Subcutaneous abdominal adipose tissue (tissue), 5 donors: ENCODE data around the gene CD46.

Source experiments
- H3K27ac ChIP-seq: one replicate; pipeline ENCODE4 v1.7.0; 2013; ENCODE audit warnings: low read depth, mild to moderate bottlenecking, inconsistent platforms, low read length, moderate library complexity
- H3K27me3 ChIP-seq, 5 donors: one replicate each; pipeline ENCODE4 v1.7.0; 2013; ENCODE audit warnings: low read length in 5 of 5, inconsistent platforms in 1 of 5; ENCODE audit not compliant: control insufficient read depth in 5 of 5, insufficient read depth in 4 of 5
- H3K36me3 ChIP-seq, 5 donors: one replicate each; pipeline ENCODE4 v1.7.0; 2013; ENCODE audit warnings: low read length in 5 of 5; ENCODE audit not compliant: control insufficient read depth in 5 of 5, insufficient read depth in 5 of 5
- H3K4me1 ChIP-seq, 5 donors: one replicate each; pipeline ENCODE4 v1.7.0; 2013; ENCODE audit warnings: low read length in 5 of 5, mild to moderate bottlenecking in 3 of 5, moderate library complexity in 1 of 5; ENCODE audit not compliant: control insufficient read depth in 5 of 5, insufficient read depth in 5 of 5
- H3K4me3 ChIP-seq, 5 donors: one replicate each; pipeline ENCODE4 v1.7.0; 2013; ENCODE audit warnings: low read length in 5 of 5, low read depth in 1 of 5
- H3K9ac ChIP-seq, 5 donors: one replicate each; pipeline ENCODE4 v1.7.0; 2013; ENCODE audit warnings: low read length in 5 of 5, mild to moderate bottlenecking in 4 of 5, moderate library complexity in 3 of 5
- H3K9me3 ChIP-seq, 5 donors: one replicate each; pipeline ENCODE4 v1.7.0; 2013; ENCODE audit warnings: low read length in 5 of 5; ENCODE audit not compliant: control insufficient read depth in 5 of 5
- donor health status: healthy.
- donor health status: healthy.
- donor health status: healthy.
- donor health status: healthy.
- donor health status: healthy.

The CD46 gene

GRCh38 chr1:207811920-207812720 is 60.3 kb downstream of the CD46 start:
- H3K27me3 ChIP-seq, result no peaks in the 10 kb centered on the region
- H3K4me1 ChIP-seq, result peaks cover 21 to 98% (median 94%) of the 10 kb centered on the region in 5 donors
- peak overlapping the region in 2 of 5 donors; percentile 17 to 22 for H3K9ac ChIP-seq
- H3K9me3 ChIP-seq, result no peaks in the 10 kb centered on the region
- H3K27ac ChIP-seq, result peak overlapping the region; percentile 82
- H3K4me3 ChIP-seq, result peak overlapping the region in 2 of 5 donors; percentile 5 to 8
- peaks cover 3 to 95% (median 90%) of the 10 kb centered on the region in 5 donors for H3K36me3 ChIP-seq

DNA sequence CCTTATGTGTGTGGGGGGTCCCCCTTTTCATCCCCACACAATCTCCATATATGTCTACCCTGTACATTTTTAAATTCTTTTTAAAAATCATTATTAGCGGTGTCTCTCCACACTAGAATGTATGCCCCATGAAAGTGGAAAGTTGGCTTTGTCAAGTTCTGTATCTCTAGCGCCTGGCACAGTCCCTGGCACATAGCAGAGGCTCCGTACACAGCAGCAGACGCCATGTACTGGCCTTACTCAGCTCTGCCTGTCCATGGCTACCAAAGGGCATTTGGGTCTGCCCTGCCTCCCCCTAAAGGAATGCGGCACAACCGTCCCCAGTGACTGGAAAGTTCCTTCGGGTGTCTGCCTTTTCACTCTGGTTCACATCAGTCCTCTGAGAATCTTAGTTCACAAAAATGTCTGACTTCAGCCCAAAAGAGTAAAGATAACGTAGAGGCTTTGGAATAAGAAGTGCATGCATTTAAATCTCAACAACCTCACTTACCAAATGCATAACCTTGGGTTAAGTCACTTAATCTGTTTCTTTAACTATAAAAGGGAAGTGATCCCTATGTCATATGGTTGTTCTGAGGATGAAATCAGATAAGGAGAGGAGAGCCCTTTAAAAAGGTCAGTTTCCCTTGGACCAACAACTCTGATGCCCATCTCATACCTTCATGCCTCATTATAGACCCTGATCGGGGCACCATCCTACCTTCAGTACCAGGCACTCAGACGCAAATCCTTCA is 61.1 kb downstream of the CD46 start:
- H3K9me3 ChIP-seq, result no peaks in the 10 kb centered on the region
- H3K27me3 ChIP-seq, result no peaks in the 10 kb centered on the region
- peak overlapping the region in 3 of 5 donors; percentile 17 to 34 (median 20) for H3K9ac ChIP-seq
- peak overlapping the region in 3 of 5 donors; percentile 19 to 39 (median 33) for H3K4me3 ChIP-seq
- peaks cover 21 to 98% (median 94%) of the 10 kb centered on the region in 5 donors for H3K4me1 ChIP-seq
- peak overlapping the region; percentile 82 for H3K27ac ChIP-seq
- peaks cover 3 to 95% (median 90%) of the 10 kb centered on the region in 5 donors for H3K36me3 ChIP-seq

DNA sequence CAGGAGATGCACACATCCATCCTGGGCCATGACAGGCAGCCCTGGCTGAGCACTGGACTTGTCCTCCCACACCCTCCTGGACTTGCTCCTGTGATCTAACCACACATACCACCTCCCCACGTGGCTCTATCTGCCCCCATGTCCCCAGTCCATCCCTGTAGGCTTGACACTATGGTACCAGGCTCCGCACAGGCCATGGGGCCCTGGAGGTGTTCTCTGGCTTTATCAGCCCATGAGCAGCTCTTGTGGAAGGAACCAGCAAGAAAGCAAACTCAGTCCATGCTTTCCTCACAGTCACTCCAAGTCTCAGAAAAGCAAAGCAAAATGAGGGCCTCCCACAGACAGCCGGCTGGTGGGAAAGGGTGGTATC is 61.6 kb downstream of the CD46 start:
- Histone ChIP-seq H3K4me3 (peak overlapping the region in 3 of 5 donors; percentile 19 to 39 (median 33)), H3K4me1 (peaks cover 19 to 97% (median 93%) of the 10 kb centered on the region in 5 donors), H3K27me3 (no peaks in the 10 kb centered on the region), H3K9ac (peak overlapping the region in 2 of 5 donors; percentile 20 to 34), H3K27ac (peak overlapping the region; percentile 82), H3K36me3 (peaks cover 3 to 92% (median 86%) of the 10 kb centered on the region in 5 donors), H3K9me3 (no peaks in the 10 kb centered on the region)

- peaks cover 20 to 97% (median 93%) of the 10 kb centered on the region in 5 donors for H3K4me1 ChIP-seq
Measured at GRCh38 chr1:207813946-207814345, 62.1 kb downstream of the CD46 start.

DNA sequence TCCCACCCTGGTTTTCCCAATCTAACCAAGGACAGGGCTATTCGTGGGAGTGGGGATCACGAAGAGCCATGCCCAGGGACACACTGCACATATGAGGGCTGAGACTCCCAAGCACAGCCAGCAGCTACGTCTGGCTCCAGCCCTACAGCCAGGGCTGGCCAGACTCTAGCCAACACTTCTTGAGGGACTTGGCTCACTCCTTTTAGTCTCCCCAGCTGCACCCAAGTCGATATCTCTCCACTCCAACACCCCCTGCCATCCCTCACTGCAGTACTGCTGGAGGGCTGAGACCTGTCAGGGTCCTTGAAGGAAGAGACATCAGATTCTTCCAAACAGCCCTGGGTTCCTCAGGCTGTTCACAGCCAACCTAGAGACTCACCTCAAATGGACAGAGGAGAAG is 62.6 kb downstream of the CD46 start:
- peak overlapping the region in 3 of 5 donors; percentile 23 to 41 (median 38) for H3K9ac ChIP-seq

More at GRCh38 chr1:207813946-207814345, 62.1 kb downstream of the CD46 start:
- H3K9me3 ChIP-seq, result no peaks in the 10 kb centered on the region
- H3K9ac ChIP-seq, result peak overlapping the region in 2 of 5 donors; percentile 23 to 41
- H3K4me3 ChIP-seq, result peak overlapping the region in 2 of 5 donors; percentile 4 to 33
- H3K27ac ChIP-seq, result peak overlapping the region; percentile 82
- H3K36me3 ChIP-seq, result peaks cover 3 to 92% (median 86%) of the 10 kb centered on the region in 5 donors
- H3K27me3 ChIP-seq, result no peaks in the 10 kb centered on the region

GRCh38 chr1:207815466-207815865 is 63.6 kb downstream of the CD46 start:
- no peaks in the 10 kb centered on the region for H3K9me3 ChIP-seq
- no peaks in the 10 kb centered on the region for H3K27me3 ChIP-seq
- H3K27ac ChIP-seq, result peak overlapping the region; percentile 82
- no peak overlapping the region for H3K4me3 ChIP-seq
- peak overlapping the region in 4 of 5 donors; percentile 1 to 29 (median 4) for H3K9ac ChIP-seq
- H3K4me1 ChIP-seq, result peaks cover 22 to 97% (median 94%) of the 10 kb centered on the region in 5 donors
- H3K36me3 ChIP-seq, result peaks cover 8 to 92% (median 80%) of the 10 kb centered on the region in 5 donors

More for the DNA sequence above, 62.6 kb downstream of the CD46 start:
- Histone ChIP-seq H3K27me3 (no peaks in the 10 kb centered on the region), H3K4me1 (peaks cover 22 to 97% (median 94%) of the 10 kb centered on the region in 5 donors), H3K36me3 (peaks cover 3 to 92% (median 84%) of the 10 kb centered on the region in 5 donors), H3K9me3 (no peaks in the 10 kb centered on the region), H3K4me3 (peak overlapping the region in 3 of 5 donors; percentile 19 to 37 (median 28)), H3K27ac (peak overlapping the region; percentile 82)

DNA sequence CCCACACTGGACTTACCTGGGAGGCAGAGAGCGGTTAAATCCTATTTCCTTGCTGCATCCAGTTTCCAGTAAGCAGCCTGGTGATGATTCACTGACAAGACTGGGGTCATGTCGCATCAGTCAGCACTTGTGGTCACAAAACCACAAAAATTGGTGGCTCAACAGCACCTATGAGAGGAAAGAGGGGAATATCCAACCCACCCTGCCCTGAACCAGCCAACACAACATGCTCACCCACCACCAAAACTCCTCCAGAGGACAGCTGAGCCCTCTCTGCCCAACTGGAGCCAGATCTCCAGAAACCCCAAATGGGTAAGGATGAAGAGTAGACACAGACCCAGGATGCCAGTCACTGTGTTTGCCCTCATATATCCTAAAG is 64.0 kb downstream of the CD46 start:
- peaks cover 26 to 97% (median 94%) of the 10 kb centered on the region in 5 donors for H3K4me1 ChIP-seq
- no peak overlapping the region for H3K4me3 ChIP-seq
- no peaks in the 10 kb centered on the region for H3K27me3 ChIP-seq
- no peaks in the 10 kb centered on the region for H3K9me3 ChIP-seq
- H3K36me3 ChIP-seq, result peaks cover 8 to 91% (median 79%) of the 10 kb centered on the region in 5 donors
- peak overlapping the region in 3 of 5 donors; percentile 1 to 29 (median 2) for H3K9ac ChIP-seq
- H3K27ac ChIP-seq, result peak overlapping the region; percentile 82

DNA sequence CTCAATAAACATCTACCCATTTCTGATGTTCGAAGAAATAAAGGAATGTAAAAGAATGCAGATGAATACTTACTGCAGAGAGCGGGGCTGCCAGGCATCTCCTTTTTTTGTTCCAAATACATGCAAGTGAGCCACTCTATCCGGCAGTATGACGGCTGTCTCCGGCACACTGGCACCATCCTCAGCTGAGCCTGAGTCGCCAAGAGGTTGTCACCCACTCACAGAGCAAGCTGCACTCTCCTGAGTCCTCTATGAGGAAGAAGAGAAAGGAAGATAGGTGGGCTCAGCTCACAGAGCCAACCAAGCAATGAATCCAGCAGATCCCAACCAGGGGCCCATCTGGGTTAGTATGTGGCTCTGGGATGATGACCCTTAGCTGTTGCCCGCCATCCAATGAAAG is 65.3 kb downstream of the CD46 start:
- Histone ChIP-seq H3K4me3 (peak overlapping the region in 2 of 5 donors; percentile 3 to 37), H3K9ac (peak overlapping the region in 2 of 5 donors; percentile 17 to 28), H3K4me1 (peaks cover 21 to 98% (median 97%) of the 10 kb centered on the region in 5 donors), H3K27me3 (no peaks in the 10 kb centered on the region), H3K9me3 (no peaks in the 10 kb centered on the region), H3K27ac (peak overlapping the region; percentile 82), H3K36me3 (peaks cover 8 to 83% (median 72%) of the 10 kb centered on the region in 5 donors)

- peak overlapping the region in 1 of 5 donors; percentile 37 for H3K4me3 ChIP-seq
- peak overlapping the region in 2 of 5 donors; percentile 50 to 54 for H3K9ac ChIP-seq
- peak overlapping the region; percentile 100 for H3K27ac ChIP-seq
- no peaks in the 10 kb centered on the region for H3K9me3 ChIP-seq
- H3K27me3 ChIP-seq, result no peaks in the 10 kb centered on the region
- peaks cover 20 to 97% (median 97%) of the 10 kb centered on the region in 5 donors for H3K4me1 ChIP-seq
- peaks cover 8 to 76% (median 63%) of the 10 kb centered on the region in 5 donors for H3K36me3 ChIP-seq
Measured at GRCh38 chr1:207817778-207818751, 66.2 kb downstream of the CD46 start.
